Transverse colon (tissue), 3 donors: ENCODE measurements around the gene AARSD1.

Experiments used
- EP300 ChIP-seq: sonication (generic); formaldehyde crosslinking; IDR thresholded peaks from one replicate; pipeline ENCODE4 v1.6.1; 2017; ENCODE audit warnings: antibody characterized with exemption, low read depth
- TF ChIP-seq, protein P1 (sequence below), 5 experiments: fragments of 200-600 bp in 3 of 5; fragments of 450-650 bp in 2 of 5; sonication (generic) in 3 of 5; IDR thresholded peaks; 1 replicate in 2 of 5; 2 replicates in 3 of 5; pipeline ENCODE4 v1.5.1; 2016 to 2017; ENCODE audit warnings: antibody characterized with exemption in 5 of 5, inconsistent platforms in 3 of 5, mild to moderate bottlenecking in 2 of 5, moderate library complexity in 1 of 5

- TF ChIP-seq, protein P1, sequence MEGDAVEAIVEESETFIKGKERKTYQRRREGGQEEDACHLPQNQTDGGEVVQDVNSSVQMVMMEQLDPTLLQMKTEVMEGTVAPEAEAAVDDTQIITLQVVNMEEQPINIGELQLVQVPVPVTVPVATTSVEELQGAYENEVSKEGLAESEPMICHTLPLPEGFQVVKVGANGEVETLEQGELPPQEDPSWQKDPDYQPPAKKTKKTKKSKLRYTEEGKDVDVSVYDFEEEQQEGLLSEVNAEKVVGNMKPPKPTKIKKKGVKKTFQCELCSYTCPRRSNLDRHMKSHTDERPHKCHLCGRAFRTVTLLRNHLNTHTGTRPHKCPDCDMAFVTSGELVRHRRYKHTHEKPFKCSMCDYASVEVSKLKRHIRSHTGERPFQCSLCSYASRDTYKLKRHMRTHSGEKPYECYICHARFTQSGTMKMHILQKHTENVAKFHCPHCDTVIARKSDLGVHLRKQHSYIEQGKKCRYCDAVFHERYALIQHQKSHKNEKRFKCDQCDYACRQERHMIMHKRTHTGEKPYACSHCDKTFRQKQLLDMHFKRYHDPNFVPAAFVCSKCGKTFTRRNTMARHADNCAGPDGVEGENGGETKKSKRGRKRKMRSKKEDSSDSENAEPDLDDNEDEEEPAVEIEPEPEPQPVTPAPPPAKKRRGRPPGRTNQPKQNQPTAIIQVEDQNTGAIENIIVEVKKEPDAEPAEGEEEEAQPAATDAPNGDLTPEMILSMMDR (IDR thresholded peaks at IDR 0.05) = no peak
- TF ChIP-seq EP300 = no peak
Observed at GRCh38 chr17:42946812-42947211, 17.4 kb downstream of the AARSD1 start.
